Cardiac muscle cell (in vitro differentiated cells and primary cell): Measurements from ENCODE around the gene OR1B1. TPM values are rescaled to one million over a fixed set of nuclear protein-coding genes. Genes with fewer than 3 reads are reported as not detected.

Source experiments
- DNase-seq, 2 donors: peaks; one replicate each; pipeline versions ENCODE4 v3.0.0 to v3.0.0-alpha.2; 2010 to 2017; ENCODE audit warnings: low read depth in 1 of 2, low spot score in 1 of 2
- H3K27ac ChIP-seq: fragments of 200-600 bp; sonication (generic); 2 replicates; pipeline ENCODE4 v1.5.1; 2016
- H3K27me3 ChIP-seq: fragments of 200-600 bp; sonication (generic); 2 replicates; pipeline ENCODE4 v1.6.0; 2016; ENCODE audit warnings: control low read depth
- H3K36me3 ChIP-seq: fragments of 200-600 bp; sonication (generic); 2 replicates; pipeline ENCODE4 v1.5.1; 2016; ENCODE audit warnings: control low read depth
- H3K4me1 ChIP-seq: fragments of 200-600 bp; sonication (generic); 2 replicates; pipeline ENCODE4 v1.8.1; 2017; ENCODE audit warnings: low read depth, mild to moderate bottlenecking, mixed run types
- H3K4me3 ChIP-seq: fragments of 200-600 bp; sonication (generic); 2 replicates; pipeline ENCODE4 v1.5.1; 2016; ENCODE audit warnings: mild to moderate bottlenecking
- H3K9me3 ChIP-seq: fragments of 200-600 bp; sonication (generic); 2 replicates; pipeline ENCODE4 v1.5.1; 2017; ENCODE audit warnings: low read depth, mild to moderate bottlenecking, control low read depth
- polyA plus RNA-seq: library from polyadenylated mRNA; unstranded; fragments of >200 nt; fragmentation: Nextera tagmentation; extraction: Ambion mirVana; gene quantifications from 2 replicates; pipeline ENCODE4 v1.2.1, GENCODE V29; 2016
- total RNA-seq: library from RNA; depleted of rRNA; stranded (reverse); fragments of >200 nt; gene quantifications from 2 replicates; pipeline ENCODE4 v1.2.3, GENCODE V29; 2016
- TF ChIP-seq, protein P1 (sequence below): IDR thresholded peaks from 2 replicates; pipeline ENCODE4 v1.5.1; 2012; ENCODE audit warnings: low read depth, mild to moderate bottlenecking, low read length

OR1B1 gene
- total and polyA plus RNA-seq, 2 experiments from 2014 or later: not detected

DNA sequence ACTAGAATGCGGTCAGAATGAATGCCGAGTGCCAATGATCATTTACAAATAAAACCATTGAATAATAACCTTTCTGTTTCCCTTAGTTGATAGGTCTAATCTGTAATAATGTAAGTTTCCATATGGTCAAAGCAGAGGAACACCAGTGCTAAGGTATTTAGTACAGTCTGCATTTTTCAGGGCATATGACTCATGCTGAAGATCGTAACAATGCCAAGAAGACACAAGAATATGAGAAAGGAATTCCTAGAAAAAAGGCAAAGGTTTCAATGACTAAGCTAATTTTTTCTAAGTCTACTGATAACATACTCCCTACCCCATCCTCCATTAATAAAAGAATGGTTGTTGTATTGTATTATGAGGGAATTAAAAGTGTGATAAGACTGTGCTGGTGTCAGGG lies 77.1 kb downstream of the OR1B1 start:
- H3K27ac ChIP-seq: no peak overlapping the region
- H3K4me3 ChIP-seq: no peak overlapping the region
- DNase-seq: peak in 1 of 2 donors; percentile 78
- H3K27me3 ChIP-seq: no peaks in the 10 kb centered on the region
- no peaks in the 10 kb centered on the region for H3K9me3 ChIP-seq
- H3K4me1 ChIP-seq: no peaks in the 10 kb centered on the region
- TF ChIP-seq, protein P1, sequence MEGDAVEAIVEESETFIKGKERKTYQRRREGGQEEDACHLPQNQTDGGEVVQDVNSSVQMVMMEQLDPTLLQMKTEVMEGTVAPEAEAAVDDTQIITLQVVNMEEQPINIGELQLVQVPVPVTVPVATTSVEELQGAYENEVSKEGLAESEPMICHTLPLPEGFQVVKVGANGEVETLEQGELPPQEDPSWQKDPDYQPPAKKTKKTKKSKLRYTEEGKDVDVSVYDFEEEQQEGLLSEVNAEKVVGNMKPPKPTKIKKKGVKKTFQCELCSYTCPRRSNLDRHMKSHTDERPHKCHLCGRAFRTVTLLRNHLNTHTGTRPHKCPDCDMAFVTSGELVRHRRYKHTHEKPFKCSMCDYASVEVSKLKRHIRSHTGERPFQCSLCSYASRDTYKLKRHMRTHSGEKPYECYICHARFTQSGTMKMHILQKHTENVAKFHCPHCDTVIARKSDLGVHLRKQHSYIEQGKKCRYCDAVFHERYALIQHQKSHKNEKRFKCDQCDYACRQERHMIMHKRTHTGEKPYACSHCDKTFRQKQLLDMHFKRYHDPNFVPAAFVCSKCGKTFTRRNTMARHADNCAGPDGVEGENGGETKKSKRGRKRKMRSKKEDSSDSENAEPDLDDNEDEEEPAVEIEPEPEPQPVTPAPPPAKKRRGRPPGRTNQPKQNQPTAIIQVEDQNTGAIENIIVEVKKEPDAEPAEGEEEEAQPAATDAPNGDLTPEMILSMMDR: no peak
- no peaks in the 10 kb centered on the region for H3K36me3 ChIP-seq

DNA sequence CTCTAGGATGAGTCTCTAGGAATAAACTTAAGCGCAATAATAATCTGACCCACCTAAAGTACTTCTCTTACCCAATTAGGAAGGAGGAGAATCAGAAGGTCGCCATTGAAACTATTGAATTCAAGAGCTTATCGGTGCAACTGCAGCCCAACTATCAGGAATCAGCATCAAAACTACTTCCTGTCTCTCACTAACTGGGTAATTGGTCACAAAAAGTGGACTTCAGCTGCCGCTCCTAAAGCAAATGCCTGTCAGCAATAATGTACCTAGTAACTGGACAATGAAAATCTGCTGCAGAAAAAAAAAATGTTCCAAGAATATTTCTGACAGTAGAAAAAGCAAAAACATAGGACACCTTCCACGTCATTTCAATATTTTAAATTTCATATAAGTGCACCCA lies 77.6 kb downstream of the OR1B1 start:
- no peaks in the 10 kb centered on the region for H3K36me3 ChIP-seq
- TF ChIP-seq, protein P1: no peak
- DNase-seq: no peak
- H3K9me3 ChIP-seq: no peaks in the 10 kb centered on the region
- no peak overlapping the region for H3K4me3 ChIP-seq
- no peak overlapping the region for H3K27ac ChIP-seq
- H3K4me1 ChIP-seq: no peaks in the 10 kb centered on the region
- H3K27me3 ChIP-seq: no peaks in the 10 kb centered on the region

Other genes starting within 250 kb of the OR1B1 start
- gene OR1J1, start 179.7 kb downstream of the OR1B1 start, total RNA-seq: not detected in 2 replicates
- not detected in 2 replicates for gene OR1J1, start 179.7 kb downstream of the OR1B1 start, polyA plus RNA-seq
- gene OR1J2, start 146.8 kb downstream of the OR1B1 start, total RNA-seq: not detected in 2 replicates
- not detected in 2 replicates for gene OR1J2, start 146.8 kb downstream of the OR1B1 start, polyA plus RNA-seq
- not detected in 2 replicates for gene OR1J4, start 138.5 kb downstream of the OR1B1 start, total RNA-seq
- gene OR1J4, start 138.5 kb downstream of the OR1B1 start, polyA plus RNA-seq: not detected in 2 replicates
- gene OR1N1, start 130.3 kb downstream of the OR1B1 start, total RNA-seq: not detected in 2 replicates
- gene OR1N1, start 130.3 kb downstream of the OR1B1 start, polyA plus RNA-seq: not detected in 2 replicates
- not detected in 2 replicates for gene OR1N2, start 104.5 kb downstream of the OR1B1 start, total RNA-seq
- not detected in 2 replicates for gene OR1N2, start 104.5 kb downstream of the OR1B1 start, polyA plus RNA-seq
- not detected in 2 replicates for gene OR1L8, start 74.2 kb downstream of the OR1B1 start, total RNA-seq
- not detected in 2 replicates for gene OR1L8, start 74.2 kb downstream of the OR1B1 start, polyA plus RNA-seq
- gene OR1Q1, start 42.9 kb downstream of the OR1B1 start, total RNA-seq: not detected in 2 replicates
- not detected in 2 replicates for gene OR1Q1, start 42.9 kb downstream of the OR1B1 start, polyA plus RNA-seq
- gene OR1L1, start 4.1 kb upstream of the OR1B1 start, total RNA-seq: not detected in 2 replicates
- gene OR1L1, start 4.1 kb upstream of the OR1B1 start, polyA plus RNA-seq: not detected in 2 replicates
- not detected in 2 replicates for gene OR1L3, start 17.5 kb upstream of the OR1B1 start, total RNA-seq
- not detected in 2 replicates for gene OR1L3, start 17.5 kb upstream of the OR1B1 start, polyA plus RNA-seq
- gene OR1L4, start 66.4 kb upstream of the OR1B1 start, total RNA-seq: not detected in 2 replicates
- not detected in 2 replicates for gene OR1L4, start 66.4 kb upstream of the OR1B1 start, polyA plus RNA-seq
- gene OR1L6, start 84.7 kb upstream of the OR1B1 start, total RNA-seq: not detected in 2 replicates
- gene OR1L6, start 84.7 kb upstream of the OR1B1 start, polyA plus RNA-seq: 0.56 TPM in 1 of 2 replicates, not detected in the other
- gene OR5C1, start 131.3 kb upstream of the OR1B1 start, total RNA-seq: not detected in 2 replicates
- not detected in 2 replicates for gene OR5C1, start 131.3 kb upstream of the OR1B1 start, polyA plus RNA-seq
- gene OR1K1, start 142.5 kb upstream of the OR1B1 start, total RNA-seq: not detected in 2 replicates
- gene OR1K1, start 142.5 kb upstream of the OR1B1 start, polyA plus RNA-seq: 0.20 and 0.44 TPM in 2 replicates
- 17.4 and 20.8 TPM in 2 replicates for gene PDCL, start 171.0 kb upstream of the OR1B1 start, total RNA-seq
- gene PDCL, start 171.0 kb upstream of the OR1B1 start, polyA plus RNA-seq: 14.2 and 15.3 TPM in 2 replicates
- 48.9 and 57.7 TPM in 2 replicates for gene RC3H2, start 247.7 kb upstream of the OR1B1 start, total RNA-seq
- 31.1 and 37.7 TPM in 2 replicates for gene RC3H2, start 247.7 kb upstream of the OR1B1 start, polyA plus RNA-seq